Psoas muscle (tissue), 8 donors: ENCODE results near the gene ATP6V1C2. TPM values are rescaled to one million over a fixed set of nuclear protein-coding genes. Genes with fewer than 3 reads are reported as not detected.
"Not testable (repeated sequence)": the region's sequence is repeated elsewhere in the genome, so short reads cannot be mapped to it uniquely, and the experiment has no call there.

Experiments used
- ATAC-seq, 4 donors: fragments of 200-7000 bp; cut with Tn5 transposase; one replicate each; pipeline ENCODE4 v1.9.1; 2020; ENCODE audit warnings: moderate library complexity in 3 of 4, mild to moderate bottlenecking in 2 of 4
- DNase-seq, 2 donors: peaks; one replicate each; pipeline ENCODE4 v3.0.0-alpha.2; 2020
- H3K27ac ChIP-seq: fragments of 200-600 bp; one replicate; pipeline ENCODE4 v1.8.0; 2022
- H3K27me3 ChIP-seq, 3 donors: fragments of 200-600 bp in 1 of 3; one replicate each; pipeline versions ENCODE4 v1.6.1 to v1.8.0; 2013 to 2022; ENCODE audit warnings: low read length in 2 of 3, mild to moderate bottlenecking in 2 of 3, moderate library complexity in 1 of 3; ENCODE audit not compliant: insufficient read depth in 3 of 3
- H3K36me3 ChIP-seq, 2 donors: fragments of 200-600 bp in 1 of 2; one replicate each; pipeline versions ENCODE4 v1.6.1 to v1.8.0; 2013 to 2022; ENCODE audit warnings: low read depth in 1 of 2, mild to moderate bottlenecking in 1 of 2, moderate library complexity in 1 of 2; ENCODE audit not compliant: insufficient read depth in 1 of 2
- H3K4me1 ChIP-seq: fragments of 200-600 bp; one replicate; pipeline ENCODE4 v1.8.0; 2022
- H3K4me3 ChIP-seq: fragments of 200-600 bp; one replicate; pipeline ENCODE4 v1.8.0; 2022; ENCODE audit warnings: mild to moderate bottlenecking
- H3K9me3 ChIP-seq: fragments of 200-600 bp; one replicate; pipeline ENCODE4 v1.8.0; 2022
- CTCF ChIP-seq: fragments of 200-600 bp; IDR thresholded peaks from one replicate; pipeline ENCODE4 v1.8.0; 2022; ENCODE audit warnings: antibody characterized with exemption
- WGBS, 3 donors: extraction: QIAGEN DNeasy Blood & Tissue Kit; methylation state at CpG; one replicate each; pipeline versions ENCODE4 v1.1.6 to v1.1.7; 2013; 5-methylcytosine and 5-hydroxymethylcytosine counted together
- intact Hi-C, 2 donors: fragments of 100-400 bp; cut with DNase I; formaldehyde crosslinking; loops; one replicate each; pipeline versions ENCODE4 v1.11.0 to v1.14.2; 2022
- polyA plus RNA-seq, 3 donors: library from polyadenylated mRNA; stranded (reverse); fragments of 200-250 nt; gene quantifications; one replicate each; pipeline ENCODE4 v1.2.3, GENCODE V29; 2013
- total RNA-seq, 4 donors: library from RNA; stranded (reverse); fragmentation: NEBNext Ultra II Directional in 2 of 4; extraction: Animal tissue kit (Norgen Biotek cat#: 25700) in 2 of 4; gene quantifications; one replicate each; pipeline versions ENCODE4 v1.2.1 to v1.2.4, GENCODE V29; 2021 to 2023
- donor health status: healthy with polysubstance abuse.
- donor health status: DM: no; HTN: no; CAD: no; lungs with moderate emphysema.
- donor health status: Bipolar disorder and iron deficiency.
- donor health status: healthy.
- donor health status: DM: yes; HTN: yes; CAD: no.
- donor health status: DM: no; HTN: no; CAD: no.
- donor health status: DM: no; HTN: no; CAD: no.
- donor health status: DM: yes; HTN: yes; CAD: no.

The ATP6V1C2 gene
- total and polyA plus RNA-seq, 7 donors = 0.11 to 0.70 (median 0.25) TPM

GRCh38 chr2:10814571-10815331 is 93.3 kb downstream of the ATP6V1C2 start:
- intact Hi-C loops = loop anchor here in 1 of 2 donors (10.0 kb wide), 1 partner anchor 130 kb away; the partner anchor contains the start of gene NOL10

GRCh38 chr2:10817413-10817812 is 96.0 kb downstream of the ATP6V1C2 start:
- no peak for TF ChIP-seq CTCF
- ATAC-seq (no peak), DNase-seq (no peak)
- Histone ChIP-seq H3K27ac (no peak overlapping the region), H3K27me3 (peaks cover 0 to 8% (median 0%) of the 10 kb centered on the region in 3 donors), H3K36me3 (no peaks in the 10 kb centered on the region), H3K4me1 (peaks cover 3% of the 10 kb centered on the region), H3K9me3 (no peaks in the 10 kb centered on the region), H3K4me3 (no peak overlapping the region)
- intact Hi-C loops = loop anchor here in 1 of 2 donors (10.0 kb wide), 1 partner anchor 133 kb away; the partner anchor contains the start of gene NOL10
- WGBS, 3 donors = 56 to 64% (median 57%) methylated on average over 5 of the region's 5 CpGs

More at GRCh38 chr2:10814571-10815331, 93.3 kb downstream of the ATP6V1C2 start:
- Histone ChIP-seq H3K27me3 (peaks cover 0 to 1% (median 0%) of the 10 kb centered on the region in 3 donors), H3K4me1 (peaks cover 10% of the 10 kb centered on the region), H3K27ac (no peak overlapping the region), H3K4me3 (no peak overlapping the region), H3K36me3 (no peaks in the 10 kb centered on the region), H3K9me3 (no peaks in the 10 kb centered on the region)
- 56 to 65% (median 63%) methylated on average over 16 of the region's 16 CpGs for WGBS, 3 donors
- DNase-seq (no peak), ATAC-seq (no peak)
- no peak for TF ChIP-seq CTCF

DNA sequence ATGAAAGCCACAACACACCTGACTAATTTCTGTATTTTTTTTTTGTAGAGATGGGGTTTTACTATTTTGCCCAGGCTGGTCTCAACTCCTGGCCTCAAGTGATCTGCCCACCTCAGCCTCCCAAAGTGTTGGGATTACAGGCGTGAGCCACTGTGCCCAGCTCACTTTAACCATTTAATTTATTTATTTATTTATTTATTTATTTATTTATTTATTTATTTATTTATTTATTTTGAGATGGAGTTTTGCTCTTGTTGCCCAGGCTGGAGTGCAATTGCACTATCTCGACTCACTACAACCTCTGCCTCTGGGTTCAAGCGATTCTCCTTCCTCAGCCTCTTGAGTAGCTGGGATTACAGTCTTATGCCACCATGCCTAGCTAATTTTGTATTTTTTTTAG is 96.9 kb downstream of the ATP6V1C2 start:
- ATAC-seq, H3K4me1 ChIP-seq, H3K36me3 ChIP-seq, DNase-seq, H3K27me3 ChIP-seq, H3K4me3 ChIP-seq, H3K27ac ChIP-seq, H3K9me3 ChIP-seq: not testable (repeated sequence)
- intact Hi-C loops = loop anchor here in 1 of 2 donors (10.0 kb wide), 1 partner anchor 134 kb away; the partner anchor contains the start of gene NOL10
- WGBS, 3 donors = 94 to 97% (median 97%) methylated on average over 3 of the region's 3 CpGs

- peaks cover 0 to 8% (median 0%) of the 10 kb centered on the region in 3 donors for H3K27me3 ChIP-seq
- WGBS, 3 donors = 77 to 79% (median 77%) methylated on average over 3 of the region's 3 CpGs
- H3K9me3 ChIP-seq = no peaks in the 10 kb centered on the region
- no peak for ATAC-seq
- H3K27ac ChIP-seq = no peak overlapping the region
- intact Hi-C loops = loop anchor here in 1 of 2 donors (10.0 kb wide), 1 partner anchor 134 kb away; the partner anchor contains the start of gene NOL10
- no peak for DNase-seq
- TF ChIP-seq CTCF = no peak
- no peaks in the 10 kb centered on the region for H3K4me1 ChIP-seq
- H3K4me3 ChIP-seq = no peak overlapping the region
- H3K36me3 ChIP-seq = no peaks in the 10 kb centered on the region
Measured at GRCh38 chr2:10818984-10819383, 97.6 kb downstream of the ATP6V1C2 start.

GRCh38 chr2:10819714-10820314 is 98.4 kb downstream of the ATP6V1C2 start:
- Histone ChIP-seq H3K4me1 (no peaks in the 10 kb centered on the region), H3K27me3 (peaks cover 0 to 8% (median 0%) of the 10 kb centered on the region in 3 donors), H3K36me3 (no peaks in the 10 kb centered on the region), H3K9me3 (no peaks in the 10 kb centered on the region), H3K27ac (no peak overlapping the region), H3K4me3 (no peak overlapping the region)
- ATAC-seq (no peak), DNase-seq (no peak)
- intact Hi-C loops = loop anchor here in 1 of 2 donors (10.0 kb wide), 1 partner anchor 135 kb away; the partner anchor contains the start of gene NOL10
- 87 to 93% (median 90%) methylated on average over 12 of the region's 12 CpGs for WGBS, 3 donors
- no peak for TF ChIP-seq CTCF
